Esophagus squamous epithelium (tissue), 5 donors: ENCODE measurements around the gene GTF3C1. TPM values are rescaled to one million over a fixed set of nuclear protein-coding genes. Genes with fewer than 3 reads are reported as not detected.

Experiments used
- DNase-seq: peaks from one replicate; lab custom pipeline; 2025; lab: John Stamatoyannopoulos, UW
- H3K27ac ChIP-seq, 4 donors: fragments of 200-600 bp; sonication (generic); one replicate each; pipeline ENCODE4 v1.5.1; 2016 to 2019; ENCODE audit warnings: mild to moderate bottlenecking in 1 of 4
- H3K27me3 ChIP-seq, 4 donors: fragments of 200-600 bp; sonication (generic); 1 replicate in 3 of 4; 2 replicates in 1 of 4; pipeline versions ENCODE4 v1.5.1 to v1.6.0; 2017 to 2021; ENCODE audit warnings: antibody characterized with exemption in 1 of 4
- H3K36me3 ChIP-seq, 3 donors: fragments of 200-600 bp; sonication (generic); one replicate each; pipeline ENCODE4 v1.5.1; 2016 to 2019
- H3K4me1 ChIP-seq, 3 donors: fragments of 200-600 bp; sonication (generic); one replicate each; pipeline ENCODE4 v1.5.1; 2017 to 2019
- H3K4me3 ChIP-seq, 4 donors: fragments of 200-600 bp; sonication (generic); 1 replicate in 3 of 4; 2 replicates in 1 of 4; pipeline ENCODE4 v1.5.1; 2016 to 2019; ENCODE audit warnings: mild to moderate bottlenecking in 2 of 4, moderate library complexity in 1 of 4
- H3K9me3 ChIP-seq, 3 donors: fragments of 200-600 bp; sonication (generic); one replicate each; pipeline ENCODE4 v1.5.1; 2016 to 2019
- POLR2A ChIP-seq, 4 donors: fragments of 450-650 bp; IDR thresholded peaks; one replicate each; pipeline ENCODE4 v1.6.1; 2017; ENCODE audit warnings: antibody characterized with exemption in 4 of 4, mild to moderate bottlenecking in 4 of 4, moderate library complexity in 3 of 4
- WGBS, 2 donors: methylation state at CpG; one replicate each; pipeline ENCODE4 v1.1.5; 2018; 5-methylcytosine and 5-hydroxymethylcytosine counted together
- intact Hi-C: fragments of 100-400 bp; cut with DNase I; formaldehyde crosslinking; loops from one replicate; pipeline ENCODE4 v1.15.0; 2022
- total RNA-seq, 4 donors: library from RNA; depleted of rRNA; stranded (reverse); fragments of >200 nt; gene quantifications; one replicate each; pipeline ENCODE4 v1.1.0, GENCODE V29; 2016
- TF ChIP-seq, protein P1 (sequence below), 6 experiments: fragments of 450-650 bp in 4 of 6; fragments of 200-600 bp in 2 of 6; sonication (generic) in 2 of 6; IDR thresholded peaks; one replicate each; pipeline ENCODE4 v1.5.1; 2016 to 2019; ENCODE audit warnings: antibody characterized with exemption in 6 of 6, mild to moderate bottlenecking in 4 of 6, moderate library complexity in 4 of 6
- donor health status: DM: yes; HTN: yes; CAD: no.

Gene GTF3C1
- total RNA-seq, 4 donors from 2014 or later: 76.5 to 171 (median 84.9) TPM

- Histone ChIP-seq H3K9me3 (no peaks in the 10 kb centered on the region), H3K4me3 (no peak overlapping the region), H3K36me3 (peaks cover 0 to 24% (median 0%) of the 10 kb centered on the region in 3 donors), H3K4me1 (peaks cover 0 to 6% (median 0%) of the 10 kb centered on the region in 3 donors), H3K27ac (no peak overlapping the region), H3K27me3 (no peaks in the 10 kb centered on the region)
- intact Hi-C loops: no loop called here
- 71 to 86% methylated on average over 8 of the region's 8 CpGs for WGBS, 2 donors
- TF ChIP-seq, protein P1, sequence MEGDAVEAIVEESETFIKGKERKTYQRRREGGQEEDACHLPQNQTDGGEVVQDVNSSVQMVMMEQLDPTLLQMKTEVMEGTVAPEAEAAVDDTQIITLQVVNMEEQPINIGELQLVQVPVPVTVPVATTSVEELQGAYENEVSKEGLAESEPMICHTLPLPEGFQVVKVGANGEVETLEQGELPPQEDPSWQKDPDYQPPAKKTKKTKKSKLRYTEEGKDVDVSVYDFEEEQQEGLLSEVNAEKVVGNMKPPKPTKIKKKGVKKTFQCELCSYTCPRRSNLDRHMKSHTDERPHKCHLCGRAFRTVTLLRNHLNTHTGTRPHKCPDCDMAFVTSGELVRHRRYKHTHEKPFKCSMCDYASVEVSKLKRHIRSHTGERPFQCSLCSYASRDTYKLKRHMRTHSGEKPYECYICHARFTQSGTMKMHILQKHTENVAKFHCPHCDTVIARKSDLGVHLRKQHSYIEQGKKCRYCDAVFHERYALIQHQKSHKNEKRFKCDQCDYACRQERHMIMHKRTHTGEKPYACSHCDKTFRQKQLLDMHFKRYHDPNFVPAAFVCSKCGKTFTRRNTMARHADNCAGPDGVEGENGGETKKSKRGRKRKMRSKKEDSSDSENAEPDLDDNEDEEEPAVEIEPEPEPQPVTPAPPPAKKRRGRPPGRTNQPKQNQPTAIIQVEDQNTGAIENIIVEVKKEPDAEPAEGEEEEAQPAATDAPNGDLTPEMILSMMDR (IDR thresholded peaks at IDR 0.05): no peak
- no peak for TF ChIP-seq POLR2A (IDR thresholded peaks at IDR 0.05)
- no peak for DNase-seq
These were observed 37.0 kb upstream of the GTF3C1 start for GRCh38 chr16:27586711-27587110.

DNA sequence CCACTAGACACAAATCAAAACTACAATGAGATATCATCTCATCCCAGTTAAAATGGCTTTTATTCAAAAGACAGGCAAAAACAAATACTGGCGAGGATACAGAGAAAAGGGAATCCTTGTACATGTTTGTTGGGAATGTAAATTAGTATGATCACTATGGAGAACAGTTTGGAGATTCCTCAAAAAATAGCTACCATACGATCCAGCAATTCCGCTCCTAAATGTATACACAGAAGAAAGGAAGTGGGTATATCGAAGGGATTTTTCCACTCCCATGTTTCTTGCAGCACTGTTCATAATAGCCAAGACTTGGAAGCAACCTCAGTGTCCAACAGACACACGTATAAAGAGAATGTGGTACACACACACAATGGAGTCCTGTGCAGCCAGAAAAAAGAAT is 35.5 kb upstream of the GTF3C1 start:
- Histone ChIP-seq H3K36me3 (peaks cover 0 to 28% (median 0%) of the 10 kb centered on the region in 3 donors), H3K4me3 (no peak overlapping the region), H3K9me3 (no peaks in the 10 kb centered on the region), H3K27ac (no peak overlapping the region), H3K27me3 (no peaks in the 10 kb centered on the region), H3K4me1 (peaks cover 0 to 8% (median under 1%) of the 10 kb centered on the region in 3 donors)
- WGBS, 2 donors: 91 to 97% methylated on average over 5 of the region's 5 CpGs
- no peak for DNase-seq
- intact Hi-C loops: no loop called here
- TF ChIP-seq, protein P1 (IDR thresholded peaks at IDR 0.05): no peak

DNA sequence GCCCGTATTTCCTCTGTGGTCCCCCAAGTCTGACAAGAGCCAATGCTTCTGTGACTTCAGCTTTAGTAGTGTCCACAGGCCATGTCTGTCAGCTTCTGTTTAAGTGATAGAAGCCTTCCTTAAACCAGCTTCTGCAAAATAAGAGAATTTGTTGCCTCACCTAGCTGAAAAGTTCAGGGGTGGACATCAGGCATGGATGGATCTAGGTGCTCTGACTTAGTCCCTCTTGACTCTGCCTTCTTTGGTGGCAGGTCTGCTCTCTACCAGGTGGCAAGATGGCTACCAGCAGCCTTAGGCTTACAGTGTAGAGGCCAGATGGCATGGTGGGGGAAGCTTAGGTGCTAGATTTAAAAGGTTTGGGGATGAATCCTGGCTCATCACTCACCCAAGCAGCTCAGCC is 33.9 kb upstream of the GTF3C1 start:
- Histone ChIP-seq H3K27ac (no peak overlapping the region), H3K9me3 (no peaks in the 10 kb centered on the region), H3K4me1 (peaks cover 11 to 24% (median 12%) of the 10 kb centered on the region in 3 donors), H3K36me3 (peaks cover 0 to 28% (median 0%) of the 10 kb centered on the region in 3 donors), H3K4me3 (no peak overlapping the region), H3K27me3 (no peaks in the 10 kb centered on the region)
- TF ChIP-seq, protein P1 (IDR thresholded peaks at IDR 0.05): no peak
- no peak for TF ChIP-seq POLR2A (IDR thresholded peaks at IDR 0.05)
- DNase-seq: no peak
- intact Hi-C loops: no loop called here
- 100% methylated on average over 1 of the region's 1 CpG for WGBS, 2 donors

DNA sequence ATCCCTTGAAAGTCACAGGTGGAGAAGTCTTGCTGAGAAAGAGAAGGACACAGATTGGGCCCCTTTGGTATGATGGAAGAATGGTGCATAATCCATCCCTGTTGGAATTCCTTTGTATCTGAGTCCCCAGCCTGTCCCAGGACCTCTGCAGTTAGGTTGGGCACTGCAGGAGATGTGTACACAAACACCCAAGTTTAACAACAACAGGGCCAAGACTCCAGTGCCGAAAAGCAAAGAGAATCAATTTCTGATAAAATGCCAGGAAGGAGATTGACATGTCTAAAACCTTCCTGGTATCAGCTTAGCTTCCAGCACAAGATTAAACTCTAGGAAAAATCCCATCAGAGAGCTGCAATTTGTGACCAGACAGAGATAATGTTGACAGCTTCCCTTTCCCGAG is 33.2 kb upstream of the GTF3C1 start:
- Histone ChIP-seq H3K27me3 (no peaks in the 10 kb centered on the region), H3K4me3 (no peak overlapping the region), H3K4me1 (peaks cover 12 to 31% (median 17%) of the 10 kb centered on the region in 3 donors), H3K36me3 (peaks cover 0 to 28% (median 0%) of the 10 kb centered on the region in 3 donors), H3K9me3 (no peaks in the 10 kb centered on the region), H3K27ac (no peak overlapping the region)
- TF ChIP-seq, protein P1 (IDR thresholded peaks at IDR 0.05): no peak
- no peak for TF ChIP-seq POLR2A (IDR thresholded peaks at IDR 0.05)
- 58 to 65% methylated on average over 2 of the region's 2 CpGs for whole genome bisulfite sequencing, 2 donors
- DNase-seq: no peak
- intact Hi-C loops: no loop called here

- H3K9me3 ChIP-seq: no peaks in the 10 kb centered on the region
- peak overlapping the region; percentile 66 to 88 (median 74) for H3K27ac ChIP-seq
- no peak overlapping the region for H3K4me3 ChIP-seq
- no peak for TF ChIP-seq POLR2A (IDR thresholded peaks at IDR 0.05)
- TF ChIP-seq, protein P1 (IDR thresholded peaks at IDR 0.05): no peak
- peaks cover 0 to 34% (median 5%) of the 10 kb centered on the region in 3 donors for H3K36me3 ChIP-seq
- DNase-seq: no peak
- intact Hi-C loops: no loop called here
- WGBS, 2 donors: 37 to 75% methylated on average over 1 to 4 of the region's 4 CpGs
- H3K27me3 ChIP-seq: no peaks in the 10 kb centered on the region
- H3K4me1 ChIP-seq: peaks cover 12 to 49% (median 18%) of the 10 kb centered on the region in 3 donors
These were observed 29.6 kb upstream of the GTF3C1 start for GRCh38 chr16:27579087-27579980.
